Measurements from ENCODE around the gene BEND7. TPM values are rescaled to one million over a fixed set of nuclear protein-coding genes. Genes with fewer than 3 reads are reported as not detected.

Gene BEND7
- total RNA-seq, 1 donor from 2014 or later: 21.1 TPM

DNA sequence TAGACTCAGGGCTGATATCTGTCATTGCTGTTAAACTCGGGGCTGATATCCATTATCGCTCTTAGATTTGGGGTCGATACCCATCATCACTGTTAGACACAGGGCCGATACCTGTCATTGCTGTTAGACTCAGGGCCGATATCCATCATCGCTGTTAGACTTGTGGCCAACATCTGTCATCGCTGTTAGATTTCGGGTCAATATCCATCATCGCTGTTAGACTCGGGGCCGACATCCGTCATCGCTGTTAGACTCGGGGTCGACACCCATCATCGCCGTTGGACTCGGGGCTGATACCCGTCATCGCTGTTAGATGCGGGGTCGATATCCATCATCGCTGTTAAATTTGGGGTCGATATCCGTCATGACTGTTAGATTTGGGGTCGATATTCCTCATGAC, 54.8 kb downstream of the BEND7 start:
- H2AFZ ChIP-seq (ENCODE audit: low read depth, low read length): no peak overlapping the region
- Mint-ChIP-seq H3K9me3 (ENCODE audit: unreplicated experiment) (no peaks in the 10 kb centered on the region), H3K4me3 (ENCODE audit: unreplicated experiment) (no peak overlapping the region), H3K27ac (ENCODE audit: unreplicated experiment) (no peak overlapping the region), H3K36me3 (ENCODE audit: low read depth, unreplicated experiment) (peaks cover 4% of the 10 kb centered on the region), H3K4me1 (ENCODE audit: low read depth, unreplicated experiment) (no peaks in the 10 kb centered on the region), H3K27me3 (ENCODE audit: low read depth, unreplicated experiment) (no peaks in the 10 kb centered on the region)
- H3K9me3 ChIP-seq (ENCODE audit: insufficient read depth, low read depth, low read length): peaks cover 3% of the 10 kb centered on the region
- H3K4me3 ChIP-seq (ENCODE audit: insufficient read depth, low read depth, low read length): no peak overlapping the region
- H3K79me2 ChIP-seq (ENCODE audit: insufficient read depth, low read length): no peaks in the 10 kb centered on the region
- DNase-seq (ENCODE audit: low read depth): no peak
- no peaks in the 10 kb centered on the region for H4K20me1 ChIP-seq (ENCODE audit: insufficient read depth, low read length)
- no peak overlapping the region for H3K27ac ChIP-seq (ENCODE audit: low read depth, low read length)
- H3K9ac ChIP-seq (ENCODE audit: low read length): no peak overlapping the region
- no peaks in the 10 kb centered on the region for H3K27me3 ChIP-seq (ENCODE audit: insufficient read depth, low read length)
- no peaks in the 10 kb centered on the region for H3K4me1 ChIP-seq (ENCODE audit: insufficient read depth, low read length)
- peaks cover 2% of the 10 kb centered on the region for H3K36me3 ChIP-seq (ENCODE audit: insufficient read depth, low read length)
- no peak for FAIRE-seq
- TF ChIP-seq, protein P1, sequence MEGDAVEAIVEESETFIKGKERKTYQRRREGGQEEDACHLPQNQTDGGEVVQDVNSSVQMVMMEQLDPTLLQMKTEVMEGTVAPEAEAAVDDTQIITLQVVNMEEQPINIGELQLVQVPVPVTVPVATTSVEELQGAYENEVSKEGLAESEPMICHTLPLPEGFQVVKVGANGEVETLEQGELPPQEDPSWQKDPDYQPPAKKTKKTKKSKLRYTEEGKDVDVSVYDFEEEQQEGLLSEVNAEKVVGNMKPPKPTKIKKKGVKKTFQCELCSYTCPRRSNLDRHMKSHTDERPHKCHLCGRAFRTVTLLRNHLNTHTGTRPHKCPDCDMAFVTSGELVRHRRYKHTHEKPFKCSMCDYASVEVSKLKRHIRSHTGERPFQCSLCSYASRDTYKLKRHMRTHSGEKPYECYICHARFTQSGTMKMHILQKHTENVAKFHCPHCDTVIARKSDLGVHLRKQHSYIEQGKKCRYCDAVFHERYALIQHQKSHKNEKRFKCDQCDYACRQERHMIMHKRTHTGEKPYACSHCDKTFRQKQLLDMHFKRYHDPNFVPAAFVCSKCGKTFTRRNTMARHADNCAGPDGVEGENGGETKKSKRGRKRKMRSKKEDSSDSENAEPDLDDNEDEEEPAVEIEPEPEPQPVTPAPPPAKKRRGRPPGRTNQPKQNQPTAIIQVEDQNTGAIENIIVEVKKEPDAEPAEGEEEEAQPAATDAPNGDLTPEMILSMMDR (IDR thresholded peaks at IDR 0.05; ENCODE audit: insufficient read depth, low read depth, low read length): no peak
- no peak overlapping the region for H3K4me2 ChIP-seq (ENCODE audit: low read length)

GRCh38 chr10:13472359-13472758, 56.5 kb downstream of the BEND7 start:
- H3K4me3 Mint-ChIP-seq (ENCODE audit: unreplicated experiment): no peak overlapping the region
- peaks cover 4% of the 10 kb centered on the region for H3K36me3 Mint-ChIP-seq (ENCODE audit: low read depth, unreplicated experiment)
- Histone ChIP-seq H3K9ac (ENCODE audit: low read length) (no peak overlapping the region), H3K36me3 (ENCODE audit: insufficient read depth, low read length) (peaks cover 2% of the 10 kb centered on the region), H2AFZ (ENCODE audit: low read depth, low read length) (no peak overlapping the region), H3K4me1 (ENCODE audit: insufficient read depth, low read length) (no peaks in the 10 kb centered on the region), H3K9me3 (ENCODE audit: insufficient read depth, low read depth, low read length) (peaks cover 3% of the 10 kb centered on the region), H4K20me1 (ENCODE audit: insufficient read depth, low read length) (no peaks in the 10 kb centered on the region), H3K79me2 (ENCODE audit: insufficient read depth, low read length) (no peaks in the 10 kb centered on the region), H3K4me2 (ENCODE audit: low read length) (no peak overlapping the region), H3K27ac (ENCODE audit: low read depth, low read length) (no peak overlapping the region), H3K27me3 (ENCODE audit: insufficient read depth, low read length) (no peaks in the 10 kb centered on the region), H3K4me3 (ENCODE audit: insufficient read depth, low read depth, low read length) (no peak overlapping the region)
- TF ChIP-seq EZH2 (IDR thresholded peaks at IDR 0.05; ENCODE audit: insufficient read depth, low read length): no peak
- TF ChIP-seq, protein P1 (IDR thresholded peaks at IDR 0.05; ENCODE audit: insufficient read depth, low read depth, low read length): no peak
- FAIRE-seq: no peak
- no peak overlapping the region for H3K27ac Mint-ChIP-seq (ENCODE audit: unreplicated experiment)
- no peaks in the 10 kb centered on the region for H3K27me3 Mint-ChIP-seq (ENCODE audit: low read depth, unreplicated experiment)
- H3K9me3 Mint-ChIP-seq (ENCODE audit: unreplicated experiment): no peaks in the 10 kb centered on the region
- DNase-seq (ENCODE audit: low read depth): no peak
- no peaks in the 10 kb centered on the region for H3K4me1 Mint-ChIP-seq (ENCODE audit: low read depth, unreplicated experiment)

DNA sequence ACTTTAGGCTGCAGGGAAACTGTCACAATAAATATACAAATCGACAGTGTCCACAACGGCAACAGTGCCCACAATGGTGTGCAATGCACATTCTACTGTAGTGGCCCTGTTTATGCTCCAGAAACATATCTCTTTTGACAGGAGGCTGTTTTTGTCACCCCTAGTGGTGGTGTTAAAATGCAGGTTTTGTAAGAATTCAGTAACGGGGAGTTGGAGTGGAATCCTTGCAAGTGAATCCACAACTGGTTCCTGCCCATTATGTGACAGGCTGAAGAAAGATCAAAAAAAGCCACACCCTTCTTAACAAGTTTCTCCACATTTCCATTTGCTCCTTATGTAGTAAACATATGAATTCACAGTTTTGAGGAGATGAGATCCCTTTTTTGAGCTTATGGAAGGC, 58.5 kb downstream of the BEND7 start:
- no peaks in the 10 kb centered on the region for H3K4me1 Mint-ChIP-seq (ENCODE audit: low read depth, unreplicated experiment)
- Histone ChIP-seq H3K9me3 (ENCODE audit: insufficient read depth, low read depth, low read length) (peaks cover 3% of the 10 kb centered on the region), H3K36me3 (ENCODE audit: insufficient read depth, low read length) (peaks cover 2% of the 10 kb centered on the region), H3K27me3 (ENCODE audit: insufficient read depth, low read length) (no peaks in the 10 kb centered on the region), H3K4me3 (ENCODE audit: insufficient read depth, low read depth, low read length) (no peak overlapping the region), H3K79me2 (ENCODE audit: insufficient read depth, low read length) (no peaks in the 10 kb centered on the region), H2AFZ (ENCODE audit: low read depth, low read length) (no peak overlapping the region), H3K4me1 (ENCODE audit: insufficient read depth, low read length) (no peaks in the 10 kb centered on the region), H3K27ac (ENCODE audit: low read depth, low read length) (no peak overlapping the region), H3K9ac (ENCODE audit: low read length) (no peak overlapping the region), H3K4me2 (ENCODE audit: low read length) (no peak overlapping the region), H4K20me1 (ENCODE audit: insufficient read depth, low read length) (no peaks in the 10 kb centered on the region)
- no peak for DNase-seq (ENCODE audit: low read depth)
- TF ChIP-seq, protein P1 (IDR thresholded peaks at IDR 0.05; ENCODE audit: insufficient read depth, low read depth, low read length): no peak
- no peak for TF ChIP-seq EZH2 (IDR thresholded peaks at IDR 0.05; ENCODE audit: insufficient read depth, low read length)
- H3K9me3 Mint-ChIP-seq (ENCODE audit: unreplicated experiment): no peaks in the 10 kb centered on the region
- no peaks in the 10 kb centered on the region for H3K27me3 Mint-ChIP-seq (ENCODE audit: low read depth, unreplicated experiment)
- H3K36me3 Mint-ChIP-seq (ENCODE audit: low read depth, unreplicated experiment): peaks cover 4% of the 10 kb centered on the region
- no peak overlapping the region for H3K27ac Mint-ChIP-seq (ENCODE audit: unreplicated experiment)
- no peak overlapping the region for H3K4me3 Mint-ChIP-seq (ENCODE audit: unreplicated experiment)
- no peak for FAIRE-seq

Measured in astrocyte (in vitro differentiated cells and primary cell).